GM12875 (cell line): ENCODE results near the gene SPACA7.

ENCODE experiments used
- H3K4me3 ChIP-seq: one replicate; pipeline ENCODE4 v1.5.1; 2011; ENCODE audit warnings: low read depth, low read length, control low read depth
- TF ChIP-seq, protein P1 (sequence below): IDR thresholded peaks from 2 replicates; pipeline ENCODE4 v1.5.1; 2011; ENCODE audit warnings: low read depth, mild to moderate bottlenecking, control low read depth, inconsistent platforms, low read length, moderate library complexity, borderline replicate concordance; ENCODE audit not compliant: insufficient read depth

SPACA7 gene

DNA sequence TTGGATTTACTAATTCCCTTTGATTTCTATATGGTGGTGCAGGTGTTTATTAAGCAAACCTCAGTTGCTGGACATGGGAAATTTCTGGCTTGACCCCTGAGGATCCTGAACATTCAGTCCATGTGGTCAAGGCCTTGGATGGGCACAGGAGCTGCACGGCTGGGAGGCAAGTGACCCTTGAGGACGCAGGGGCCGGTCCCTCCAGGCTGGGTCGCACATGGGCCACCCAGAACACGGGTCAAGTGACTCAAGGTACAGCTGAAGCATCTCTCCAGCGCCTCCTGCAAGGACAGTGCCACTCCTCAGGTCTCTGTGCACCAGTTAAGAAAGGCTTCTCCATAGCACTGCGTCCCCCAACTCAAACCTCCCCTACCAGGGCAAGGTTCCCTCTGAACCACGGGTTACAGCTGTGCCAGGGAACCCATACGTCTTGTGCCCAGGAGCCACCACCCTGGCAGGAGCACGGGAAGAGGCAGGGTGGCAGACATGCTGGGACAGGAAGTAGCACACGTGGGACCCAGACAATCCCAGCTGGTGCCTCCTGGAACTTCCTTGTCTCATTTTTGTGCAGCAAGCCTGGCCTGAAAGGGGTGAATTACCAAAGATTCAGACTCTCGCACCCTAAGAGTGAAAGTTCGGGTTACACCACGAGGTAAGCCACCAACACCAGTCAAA lies 93.1 kb downstream of the SPACA7 start:
- H3K4me3 ChIP-seq = no peak overlapping the region

DNA sequence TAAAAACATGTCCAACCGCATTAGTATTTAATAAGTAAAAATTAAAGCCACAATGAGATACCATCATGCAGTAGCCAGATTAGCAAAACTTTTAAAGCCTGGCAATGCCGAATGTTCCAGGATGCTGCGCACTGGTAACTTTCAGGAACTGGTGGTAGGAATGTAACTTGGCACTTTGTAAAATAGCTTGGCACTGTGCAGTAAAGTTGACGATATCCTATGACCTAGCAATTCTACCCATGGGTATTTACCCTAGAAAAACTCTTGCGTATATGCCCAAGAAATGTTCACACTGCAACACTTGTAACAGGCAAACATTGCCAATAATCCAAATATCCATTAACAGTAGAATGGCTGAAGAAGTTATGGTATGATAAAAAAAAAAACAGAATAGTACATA lies 97.7 kb downstream of the SPACA7 start:
- TF ChIP-seq, protein P1, sequence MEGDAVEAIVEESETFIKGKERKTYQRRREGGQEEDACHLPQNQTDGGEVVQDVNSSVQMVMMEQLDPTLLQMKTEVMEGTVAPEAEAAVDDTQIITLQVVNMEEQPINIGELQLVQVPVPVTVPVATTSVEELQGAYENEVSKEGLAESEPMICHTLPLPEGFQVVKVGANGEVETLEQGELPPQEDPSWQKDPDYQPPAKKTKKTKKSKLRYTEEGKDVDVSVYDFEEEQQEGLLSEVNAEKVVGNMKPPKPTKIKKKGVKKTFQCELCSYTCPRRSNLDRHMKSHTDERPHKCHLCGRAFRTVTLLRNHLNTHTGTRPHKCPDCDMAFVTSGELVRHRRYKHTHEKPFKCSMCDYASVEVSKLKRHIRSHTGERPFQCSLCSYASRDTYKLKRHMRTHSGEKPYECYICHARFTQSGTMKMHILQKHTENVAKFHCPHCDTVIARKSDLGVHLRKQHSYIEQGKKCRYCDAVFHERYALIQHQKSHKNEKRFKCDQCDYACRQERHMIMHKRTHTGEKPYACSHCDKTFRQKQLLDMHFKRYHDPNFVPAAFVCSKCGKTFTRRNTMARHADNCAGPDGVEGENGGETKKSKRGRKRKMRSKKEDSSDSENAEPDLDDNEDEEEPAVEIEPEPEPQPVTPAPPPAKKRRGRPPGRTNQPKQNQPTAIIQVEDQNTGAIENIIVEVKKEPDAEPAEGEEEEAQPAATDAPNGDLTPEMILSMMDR = no peak
- H3K4me3 ChIP-seq = no peak overlapping the region

More for the DNA sequence above, 93.1 kb downstream of the SPACA7 start:
- TF ChIP-seq, protein P1 = no peak

DNA sequence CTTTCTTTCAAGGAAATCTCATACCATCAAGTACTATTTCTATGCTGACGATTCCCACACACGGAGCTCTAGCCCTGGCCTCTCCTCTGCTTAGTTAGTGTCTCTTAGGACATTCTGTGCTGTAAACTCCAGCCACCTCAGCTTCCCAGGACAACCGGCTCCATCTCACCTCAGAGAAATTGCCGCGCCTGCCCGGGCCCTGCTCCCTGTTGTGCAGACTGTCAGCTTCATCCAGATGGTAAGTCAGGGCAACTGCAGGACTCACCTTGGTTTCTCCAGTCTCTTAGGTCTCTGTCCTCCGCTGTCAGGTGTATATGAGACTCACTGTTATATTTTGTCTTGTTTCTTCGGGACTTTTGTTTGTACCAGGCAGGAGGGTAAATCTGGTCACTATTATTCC lies 98.7 kb downstream of the SPACA7 start:
- TF ChIP-seq, protein P1 = no peak
- no peak overlapping the region for H3K4me3 ChIP-seq

DNA sequence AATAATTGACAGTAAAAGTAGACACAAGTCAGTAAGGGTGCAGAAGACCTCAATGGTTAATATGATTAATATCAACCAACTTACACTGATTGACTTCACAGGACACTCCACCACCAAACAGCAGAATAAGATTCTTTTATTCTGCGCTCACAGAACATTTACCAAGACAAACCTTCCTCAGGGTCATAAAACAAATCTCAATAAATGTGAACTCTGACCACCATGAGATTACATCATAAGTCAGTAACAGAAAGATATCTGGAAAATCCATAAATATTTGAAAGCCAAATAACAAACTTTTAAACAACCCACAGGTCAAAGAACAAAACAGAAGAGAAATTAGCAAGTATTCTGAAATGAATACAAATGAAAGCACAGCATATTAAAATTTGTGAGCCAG lies 99.7 kb downstream of the SPACA7 start:
- TF ChIP-seq, protein P1 = no peak

DNA sequence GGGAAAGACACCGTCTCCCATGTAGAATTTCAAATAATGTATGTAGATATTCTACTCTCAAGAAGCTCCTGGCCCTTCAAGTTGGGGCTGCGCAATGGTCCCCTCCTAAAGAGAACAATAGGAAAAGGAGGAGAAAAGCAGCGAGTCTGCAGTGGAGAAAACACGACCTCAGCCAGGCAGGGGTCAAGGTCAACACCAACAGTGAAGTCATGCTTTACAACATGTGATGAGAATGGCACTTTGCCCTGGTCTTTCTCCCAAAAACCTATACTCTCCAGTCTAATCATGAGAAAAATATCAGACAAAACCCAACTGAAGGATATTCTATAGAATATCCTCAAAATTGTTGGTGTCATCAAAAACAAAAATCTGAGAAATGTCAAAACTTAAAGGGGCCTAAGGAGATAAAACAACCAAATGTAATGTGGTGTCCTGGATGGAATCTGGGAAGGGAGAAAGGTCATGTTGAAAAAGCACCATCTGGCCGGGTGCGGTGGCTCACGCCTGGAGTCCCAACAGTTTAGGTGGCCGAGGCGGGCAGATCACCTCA lies 101.0 kb downstream of the SPACA7 start:
- H3K4me3 ChIP-seq = no peak overlapping the region
- TF ChIP-seq, protein P1 = no peak

More for the DNA sequence above, 99.7 kb downstream of the SPACA7 start:
- H3K4me3 ChIP-seq = no peak overlapping the region

DNA sequence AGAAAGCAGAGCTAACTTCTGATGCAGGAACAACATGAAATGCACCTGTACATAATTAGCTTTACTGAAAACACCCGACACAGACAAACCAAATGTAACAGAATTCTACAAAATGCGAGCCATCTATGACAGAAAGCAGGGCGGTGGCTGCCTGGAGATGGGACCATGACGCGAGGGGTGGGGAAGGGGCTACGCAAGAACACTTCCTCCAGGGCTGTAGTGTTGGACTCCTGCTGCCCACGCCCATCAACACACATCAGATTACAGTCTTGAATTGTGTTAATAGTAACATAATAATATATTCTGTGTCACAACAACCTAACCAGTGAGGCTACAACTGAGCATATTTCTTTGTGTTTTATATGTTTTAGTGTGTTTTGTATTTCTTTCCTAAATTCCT lies 103.2 kb downstream of the SPACA7 start:
- TF ChIP-seq, protein P1 = no peak
- no peak overlapping the region for H3K4me3 ChIP-seq

DNA sequence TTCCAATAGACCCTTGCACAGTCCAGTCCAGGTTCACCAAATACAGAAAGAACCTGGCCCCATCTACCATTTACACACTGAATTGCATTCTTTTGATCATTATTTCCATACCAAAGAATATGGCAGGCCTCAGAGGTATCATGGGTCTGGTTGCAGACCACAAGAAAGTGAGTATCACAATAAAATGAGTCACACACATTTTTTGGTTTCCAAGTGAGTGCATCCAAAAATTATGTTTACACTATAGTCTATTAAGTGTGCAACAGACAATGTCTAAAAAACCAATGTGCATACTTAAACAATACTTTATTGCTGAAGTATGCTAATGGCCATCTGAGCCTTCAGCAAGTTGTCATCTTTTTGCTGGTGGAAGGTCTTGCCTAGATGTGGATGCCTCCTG lies 105.3 kb downstream of the SPACA7 start:
- TF ChIP-seq, protein P1 = no peak
- no peak overlapping the region for H3K4me3 ChIP-seq
